ENCODE measurements around the gene FBLN2. TPM values are rescaled to one million over a fixed set of nuclear protein-coding genes. Genes with fewer than 3 reads are reported as not detected.

FBLN2 gene
- polyA plus RNA-seq, 1 of the 3 experiments (the other 2 are of a cell fraction) = 5.2 TPM

GRCh38 chr3:13660042-13660874, 111.3 kb downstream of the FBLN2 start:
- Histone ChIP-seq H3K9me2 (no peaks in the 10 kb centered on the region), H2AFZ (ENCODE audit: low read depth) (no peak overlapping the region), H3F3A (replicated peaks; ENCODE audit: insufficient read depth) (no peaks in the 10 kb centered on the region), H3K27ac (ENCODE audit: low read depth in 2 of 2, low read length in 1 of 2) (no peak overlapping the region), H3K4me1 (ENCODE audit: control insufficient read depth in 1 of 2, insufficient read depth in 2 of 2, low read depth in 1 of 2, low read length in 1 of 2) (peaks cover 0 to 9% of the 10 kb centered on the region in 2 experiments; a peak in 1 of 4 replicates), H4K20me1 (ENCODE audit: insufficient read depth) (no peaks in the 10 kb centered on the region), H3K36me3 (replicated peaks in 1 of 2; ENCODE audit: control insufficient read depth in 1 of 2, insufficient read depth in 2 of 2, low read length in 1 of 2) (no peaks in the 10 kb centered on the region), H3K27me3 (ENCODE audit: insufficient read depth) (no peaks in the 10 kb centered on the region), H3K4me2 (no peak overlapping the region), H3K9me3 (no peaks in the 10 kb centered on the region), H3K4me3 (ENCODE audit: low read depth in 2 of 2, low read length in 1 of 2) (no peak overlapping the region), H3K9ac (no peak overlapping the region), H3K79me2 (ENCODE audit: insufficient read depth) (no peaks in the 10 kb centered on the region)
- CTCF ChIA-PET = interaction anchor here (0.8 to 24.4 kb wide), 9 partner anchors 9 to 240 kb away, joined by 3 to 979 read pairs (median 4); partner anchors contain the start of genes NUP210 and WNT7A
- 71% methylated on average over 3 of the region's 3 CpGs for WGBS (ENCODE audit: low lambda C conversion rate)
- DNase-seq = no peak
- no peak for TF ChIP-seq JUND (IDR thresholded peaks at IDR 0.05)
- TF ChIP-seq MXI1 (IDR thresholded peaks at IDR 0.05; ENCODE audit: low read depth, low read length) = no peak
- no peak for TF ChIP-seq IRF3 (IDR thresholded peaks at IDR 0.05; ENCODE audit: low read depth, low read length)
- no peak for TF ChIP-seq TAF1 (IDR thresholded peaks at IDR 0.05; ENCODE audit: borderline replicate concordance, low read depth, low read length)
- TF ChIP-seq SIN3A (IDR thresholded peaks at IDR 0.05; ENCODE audit: borderline replicate concordance, low read depth, low read length) = no peak
- no peak for TF ChIP-seq GABPA (IDR thresholded peaks at IDR 0.05; ENCODE audit: low read depth)
- no peak for TF ChIP-seq PBX3 (IDR thresholded peaks at IDR 0.05)
- TF ChIP-seq, protein P1, sequence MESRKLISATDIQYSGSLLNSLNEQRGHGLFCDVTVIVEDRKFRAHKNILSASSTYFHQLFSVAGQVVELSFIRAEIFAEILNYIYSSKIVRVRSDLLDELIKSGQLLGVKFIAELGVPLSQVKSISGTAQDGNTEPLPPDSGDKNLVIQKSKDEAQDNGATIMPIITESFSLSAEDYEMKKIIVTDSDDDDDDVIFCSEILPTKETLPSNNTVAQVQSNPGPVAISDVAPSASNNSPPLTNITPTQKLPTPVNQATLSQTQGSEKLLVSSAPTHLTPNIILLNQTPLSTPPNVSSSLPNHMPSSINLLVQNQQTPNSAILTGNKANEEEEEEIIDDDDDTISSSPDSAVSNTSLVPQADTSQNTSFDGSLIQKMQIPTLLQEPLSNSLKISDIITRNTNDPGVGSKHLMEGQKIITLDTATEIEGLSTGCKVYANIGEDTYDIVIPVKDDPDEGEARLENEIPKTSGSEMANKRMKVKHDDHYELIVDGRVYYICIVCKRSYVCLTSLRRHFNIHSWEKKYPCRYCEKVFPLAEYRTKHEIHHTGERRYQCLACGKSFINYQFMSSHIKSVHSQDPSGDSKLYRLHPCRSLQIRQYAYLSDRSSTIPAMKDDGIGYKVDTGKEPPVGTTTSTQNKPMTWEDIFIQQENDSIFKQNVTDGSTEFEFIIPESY (IDR thresholded peaks at IDR 0.05; ENCODE audit: borderline replicate concordance, low read depth) = no peak
- TF ChIP-seq NFIC (IDR thresholded peaks at IDR 0.05; ENCODE audit: borderline replicate concordance) = no peak
- TF ChIP-seq RXRA (IDR thresholded peaks at IDR 0.05; ENCODE audit: borderline replicate concordance, low read depth) = no peak
- POLR2A ChIA-PET = no interaction called here

DNA sequence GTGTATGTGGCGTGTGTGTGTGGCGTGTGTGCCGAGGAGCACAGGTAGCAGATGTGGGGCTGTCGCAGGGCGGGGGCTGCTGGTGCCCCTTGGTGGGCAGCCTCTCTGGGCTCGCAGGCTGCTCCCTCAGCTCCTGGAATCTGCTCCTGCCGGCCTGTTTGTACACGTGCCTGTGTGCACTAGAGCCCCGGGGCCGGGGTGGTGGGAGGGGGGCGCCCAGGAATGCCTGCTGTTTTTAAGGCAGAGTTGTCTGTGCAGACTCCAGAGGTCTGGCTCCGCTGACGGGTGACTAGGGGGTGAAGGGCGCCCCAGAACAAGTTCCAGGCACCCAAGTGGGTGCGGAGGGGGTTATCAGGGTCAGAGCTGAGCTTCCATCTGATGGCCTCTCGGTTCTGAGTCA, 112.2 kb downstream of the FBLN2 start:
- no peaks in the 10 kb centered on the region for H3K9me3 ChIP-seq
- H3K27me3 ChIP-seq (ENCODE audit: insufficient read depth) = no peaks in the 10 kb centered on the region
- POLR2A ChIA-PET = no interaction called here
- CTCF ChIA-PET = interaction anchor here (0.8 to 24.4 kb wide), 10 partner anchors 8 to 240 kb away, joined by 3 to 979 read pairs (median 4); partner anchors contain the start of genes NUP210 and WNT7A
- no peak overlapping the region for H2AFZ ChIP-seq (ENCODE audit: low read depth)
- H3K4me2 ChIP-seq = no peak overlapping the region
- H3K4me1 ChIP-seq (ENCODE audit: control insufficient read depth in 1 of 2, insufficient read depth in 2 of 2, low read depth in 1 of 2, low read length in 1 of 2) = peaks cover 0 to 9% of the 10 kb centered on the region in 2 experiments; a peak in 1 of 4 replicates
- H3F3A ChIP-seq (replicated peaks; ENCODE audit: insufficient read depth) = no peaks in the 10 kb centered on the region
- WGBS (ENCODE audit: low lambda C conversion rate) = 39% methylated on average over 2 of the region's 16 CpGs
- no peaks in the 10 kb centered on the region for H3K9me2 ChIP-seq
- no peaks in the 10 kb centered on the region for H3K36me3 ChIP-seq (replicated peaks in 1 of 2; ENCODE audit: control insufficient read depth in 1 of 2, insufficient read depth in 2 of 2, low read length in 1 of 2)
- H3K79me2 ChIP-seq (ENCODE audit: insufficient read depth) = no peaks in the 10 kb centered on the region
- H3K4me3 ChIP-seq (ENCODE audit: low read depth in 2 of 2, low read length in 1 of 2) = no peak overlapping the region
- no peak overlapping the region for H3K9ac ChIP-seq
- H4K20me1 ChIP-seq (ENCODE audit: insufficient read depth) = no peaks in the 10 kb centered on the region
- DNase-seq = peak; percentile 66
- H3K27ac ChIP-seq (ENCODE audit: low read depth in 2 of 2, low read length in 1 of 2) = no peak overlapping the region
- TF ChIP-seq GABPA (IDR thresholded peaks at IDR 0.05; ENCODE audit: low read depth) (no peak), POLR2AphosphoS5 (IDR thresholded peaks at IDR 0.05; ENCODE audit: low read depth, low read length) (no peak), EZH2phosphoT487 (IDR thresholded peaks at IDR 0.05; ENCODE audit: borderline replicate concordance, low read depth) (no peak), NFIC (IDR thresholded peaks at IDR 0.05; ENCODE audit: borderline replicate concordance) (no peak), RCOR1 (IDR thresholded peaks at IDR 0.05; ENCODE audit: low read length) (no peak), MEF2A (IDR thresholded peaks at IDR 0.05; ENCODE audit: borderline replicate concordance, low read depth) (no peak)
- TF ChIP-seq, protein P2, sequence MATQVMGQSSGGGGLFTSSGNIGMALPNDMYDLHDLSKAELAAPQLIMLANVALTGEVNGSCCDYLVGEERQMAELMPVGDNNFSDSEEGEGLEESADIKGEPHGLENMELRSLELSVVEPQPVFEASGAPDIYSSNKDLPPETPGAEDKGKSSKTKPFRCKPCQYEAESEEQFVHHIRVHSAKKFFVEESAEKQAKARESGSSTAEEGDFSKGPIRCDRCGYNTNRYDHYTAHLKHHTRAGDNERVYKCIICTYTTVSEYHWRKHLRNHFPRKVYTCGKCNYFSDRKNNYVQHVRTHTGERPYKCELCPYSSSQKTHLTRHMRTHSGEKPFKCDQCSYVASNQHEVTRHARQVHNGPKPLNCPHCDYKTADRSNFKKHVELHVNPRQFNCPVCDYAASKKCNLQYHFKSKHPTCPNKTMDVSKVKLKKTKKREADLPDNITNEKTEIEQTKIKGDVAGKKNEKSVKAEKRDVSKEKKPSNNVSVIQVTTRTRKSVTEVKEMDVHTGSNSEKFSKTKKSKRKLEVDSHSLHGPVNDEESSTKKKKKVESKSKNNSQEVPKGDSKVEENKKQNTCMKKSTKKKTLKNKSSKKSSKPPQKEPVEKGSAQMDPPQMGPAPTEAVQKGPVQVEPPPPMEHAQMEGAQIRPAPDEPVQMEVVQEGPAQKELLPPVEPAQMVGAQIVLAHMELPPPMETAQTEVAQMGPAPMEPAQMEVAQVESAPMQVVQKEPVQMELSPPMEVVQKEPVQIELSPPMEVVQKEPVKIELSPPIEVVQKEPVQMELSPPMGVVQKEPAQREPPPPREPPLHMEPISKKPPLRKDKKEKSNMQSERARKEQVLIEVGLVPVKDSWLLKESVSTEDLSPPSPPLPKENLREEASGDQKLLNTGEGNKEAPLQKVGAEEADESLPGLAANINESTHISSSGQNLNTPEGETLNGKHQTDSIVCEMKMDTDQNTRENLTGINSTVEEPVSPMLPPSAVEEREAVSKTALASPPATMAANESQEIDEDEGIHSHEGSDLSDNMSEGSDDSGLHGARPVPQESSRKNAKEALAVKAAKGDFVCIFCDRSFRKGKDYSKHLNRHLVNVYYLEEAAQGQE (IDR thresholded peaks at IDR 0.05; ENCODE audit: low read depth, low read length) = no peak
- TF ChIP-seq, protein P3, sequence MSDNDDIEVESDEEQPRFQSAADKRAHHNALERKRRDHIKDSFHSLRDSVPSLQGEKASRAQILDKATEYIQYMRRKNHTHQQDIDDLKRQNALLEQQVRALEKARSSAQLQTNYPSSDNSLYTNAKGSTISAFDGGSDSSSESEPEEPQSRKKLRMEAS (IDR thresholded peaks at IDR 0.05; ENCODE audit: low read depth) = no peak

Measured in SK-N-SH (cell line).